Nephron (organoid): ENCODE measurements around the gene SLC1A4.

Experiments
- H3K27ac Mint-ChIP-seq, 3 experiments: 2 replicates each; pipeline ENCODE4 v1.8.0; 2020; ENCODE audit warnings: mixed read lengths in 3 of 3, mild to moderate bottlenecking in 2 of 3, moderate library complexity in 1 of 3
- H3K27me3 Mint-ChIP-seq: 2 replicates; pipeline ENCODE4 v1.8.0; 2021; ENCODE audit warnings: low read depth, mild to moderate bottlenecking, moderate library complexity, mixed read lengths
- H3K36me3 Mint-ChIP-seq: 2 replicates; pipeline ENCODE4 v1.8.0; 2020; ENCODE audit warnings: low read depth, mixed read lengths
- H3K4me1 Mint-ChIP-seq: 2 replicates; pipeline ENCODE4 v1.8.0; 2020; ENCODE audit warnings: mixed read lengths
- H3K4me3 Mint-ChIP-seq, 3 experiments: 2 replicates each; pipeline ENCODE4 v1.8.0; 2020; ENCODE audit warnings: mild to moderate bottlenecking in 3 of 3, mixed read lengths in 3 of 3, moderate library complexity in 2 of 3
- H3K9me3 Mint-ChIP-seq: 2 replicates; pipeline ENCODE4 v1.8.0; 2020; ENCODE audit warnings: mixed read lengths
- CTCF ChIP-seq, 3 experiments: fragments of 200-600 bp; sonication (generic); IDR thresholded peaks; one replicate each; pipeline ENCODE4 v1.5.0; 2021; ENCODE audit warnings: antibody characterized with exemption in 3 of 3; ENCODE audit not compliant: unreplicated experiment in 3 of 3

Gene SLC1A4

GRCh38 chr2:64989126-64989981, at the start of gene SLC1A4:
TSS of gene SLC1A4 (plus strand) at chr2:64989399. CDS start at chr2:64989644, 245 bp downstream.
- Mint-ChIP-seq H3K27me3 (peaks cover 27% of the 10 kb centered on the region), H3K27ac (peak within 1 kb of the TSS; percentile 92 to 98 (median 95)), H3K4me1 (peaks cover 36% of the 10 kb centered on the region), H3K9me3 (no peaks in the 10 kb centered on the region), H3K36me3 (no peaks in the 10 kb centered on the region), H3K4me3 (peak within 1 kb of the TSS; percentile 90 to 98 (median 92))
- TF ChIP-seq CTCF (IDR thresholded peaks at IDR 0.05; ENCODE audit: unreplicated experiment in 3 of 3): no peak

DNA sequence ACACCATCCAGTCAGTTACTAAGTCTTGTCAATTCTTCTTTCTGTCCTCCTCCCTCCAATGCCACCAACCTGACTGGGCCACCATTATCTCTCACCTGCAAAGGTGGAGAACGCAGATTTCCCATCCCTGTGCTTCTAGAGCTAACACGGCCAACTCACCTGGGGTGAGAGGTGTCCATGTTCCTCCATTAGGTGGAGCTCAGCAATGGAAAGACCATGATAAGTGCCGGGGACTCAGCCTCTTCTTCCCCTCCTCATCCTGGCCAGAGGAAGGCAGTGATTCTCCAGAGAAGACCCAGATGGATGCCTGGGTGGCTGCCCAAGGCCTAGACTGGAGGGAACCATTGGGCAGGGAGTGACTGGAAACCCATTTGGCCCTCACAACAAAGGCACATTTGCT, 48.1 kb upstream of the SLC1A4 start:
- Mint-ChIP-seq H3K27ac (no peak overlapping the region), H3K9me3 (no peaks in the 10 kb centered on the region), H3K36me3 (no peaks in the 10 kb centered on the region), H3K27me3 (peaks cover 6% of the 10 kb centered on the region), H3K4me3 (no peak overlapping the region), H3K4me1 (peaks cover 6% of the 10 kb centered on the region)
- TF ChIP-seq CTCF (IDR thresholded peaks at IDR 0.05; ENCODE audit: unreplicated experiment in 3 of 3): no peak

GRCh38 chr2:64941801-64942200, 47.4 kb upstream of the SLC1A4 start:
- no peak for TF ChIP-seq CTCF (IDR thresholded peaks at IDR 0.05; ENCODE audit: unreplicated experiment in 3 of 3)
- Mint-ChIP-seq H3K27ac (no peak overlapping the region), H3K4me1 (peaks cover 13% of the 10 kb centered on the region), H3K9me3 (no peaks in the 10 kb centered on the region), H3K36me3 (no peaks in the 10 kb centered on the region), H3K27me3 (peaks cover 9% of the 10 kb centered on the region), H3K4me3 (no peak overlapping the region)

GRCh38 chr2:64942693-64943092, 46.5 kb upstream of the SLC1A4 start:
- no peak for TF ChIP-seq CTCF (IDR thresholded peaks at IDR 0.05; ENCODE audit: unreplicated experiment in 3 of 3)
- peaks cover 21% of the 10 kb centered on the region for H3K4me1 Mint-ChIP-seq
- no peak overlapping the region for H3K27ac Mint-ChIP-seq
- H3K27me3 Mint-ChIP-seq: peaks cover 10% of the 10 kb centered on the region
- no peaks in the 10 kb centered on the region for H3K9me3 Mint-ChIP-seq
- no peak overlapping the region for H3K4me3 Mint-ChIP-seq
- H3K36me3 Mint-ChIP-seq: no peaks in the 10 kb centered on the region

- TF ChIP-seq CTCF (IDR thresholded peaks at IDR 0.05; ENCODE audit: unreplicated experiment in 3 of 3): no peak
- peaks cover 29% of the 10 kb centered on the region for H3K4me1 Mint-ChIP-seq
- no peaks in the 10 kb centered on the region for H3K9me3 Mint-ChIP-seq
- no peak overlapping the region for H3K27ac Mint-ChIP-seq
- H3K4me3 Mint-ChIP-seq: no peak overlapping the region
- H3K36me3 Mint-ChIP-seq: no peaks in the 10 kb centered on the region
- H3K27me3 Mint-ChIP-seq: peaks cover 10% of the 10 kb centered on the region
Observed at GRCh38 chr2:64943387-64944150, 45.6 kb upstream of the SLC1A4 start.
